Muscle layer of duodenum (tissue), 2 donors: ENCODE measurements around the gene COBL.

Experiments used
- H3K27ac ChIP-seq: one replicate; pipeline ENCODE4 v1.7.0; 2013; ENCODE audit warnings: mild to moderate bottlenecking, low read length
- H3K27me3 ChIP-seq: one replicate; pipeline ENCODE4 v1.7.0; 2013; ENCODE audit warnings: low read depth, mild to moderate bottlenecking, control low read depth, low read length
- H3K36me3 ChIP-seq, 2 donors: one replicate each; pipeline ENCODE4 v1.7.0; 2013; ENCODE audit warnings: low read length in 2 of 2, control low read depth in 1 of 2, mild to moderate bottlenecking in 1 of 2; ENCODE audit not compliant: insufficient read depth in 2 of 2, control insufficient read depth in 1 of 2
- H3K4me1 ChIP-seq, 2 donors: one replicate each; pipeline ENCODE4 v1.7.0; 2013; ENCODE audit warnings: low read length in 2 of 2, mild to moderate bottlenecking in 2 of 2, control low read depth in 1 of 2, moderate library complexity in 1 of 2; ENCODE audit not compliant: insufficient read depth in 2 of 2, control insufficient read depth in 1 of 2
- H3K4me3 ChIP-seq, 2 donors: one replicate each; pipeline ENCODE4 v1.7.0; 2013; ENCODE audit warnings: low read length in 2 of 2, low read depth in 1 of 2, mild to moderate bottlenecking in 1 of 2
- H3K9me3 ChIP-seq, 2 donors: one replicate each; pipeline ENCODE4 v1.7.0; 2013; ENCODE audit warnings: low read length in 2 of 2, control low read depth in 1 of 2, mild to moderate bottlenecking in 1 of 2; ENCODE audit not compliant: control insufficient read depth in 1 of 2
- donor health status: healthy.

The COBL gene

GRCh38 chr7:51128545-51129435 is 187.8 kb downstream of the COBL start:
- peaks cover 0 to 7% of the 10 kb centered on the region in 2 donors for H3K36me3 ChIP-seq

DNA sequence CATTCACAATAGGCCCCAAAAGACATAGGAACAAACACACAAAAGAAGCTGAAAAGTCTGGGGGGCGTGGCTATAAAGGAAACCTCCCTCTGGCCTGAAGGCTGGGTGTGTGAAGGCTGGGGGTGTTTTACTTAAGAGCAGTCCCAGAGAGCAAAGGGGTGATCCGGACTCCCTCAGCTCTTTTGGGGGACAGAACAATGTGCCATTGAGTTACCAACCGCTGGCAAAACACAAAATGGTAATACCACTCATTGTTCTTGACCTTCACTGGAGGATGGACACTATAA is 189.0 kb downstream of the COBL start:
- Histone ChIP-seq H3K36me3 (no peaks in the 10 kb centered on the region), H3K9me3 (no peaks in the 10 kb centered on the region), H3K4me3 (no peak overlapping the region), H3K27me3 (no peaks in the 10 kb centered on the region), H3K4me1 (no peaks in the 10 kb centered on the region), H3K27ac (no peak overlapping the region)

More at GRCh38 chr7:51128545-51129435, 187.8 kb downstream of the COBL start:
- Histone ChIP-seq H3K9me3 (no peaks in the 10 kb centered on the region), H3K27me3 (no peaks in the 10 kb centered on the region), H3K4me3 (no peak overlapping the region), H3K27ac (no peak overlapping the region), H3K4me1 (no peaks in the 10 kb centered on the region)

- no peak overlapping the region for H3K27ac ChIP-seq
- no peaks in the 10 kb centered on the region for H3K4me1 ChIP-seq
- no peaks in the 10 kb centered on the region for H3K9me3 ChIP-seq
- no peak overlapping the region for H3K4me3 ChIP-seq
- no peaks in the 10 kb centered on the region for H3K27me3 ChIP-seq
- H3K36me3 ChIP-seq: no peaks in the 10 kb centered on the region
Measured at GRCh38 chr7:51126813-51127617, 189.6 kb downstream of the COBL start.

GRCh38 chr7:51126324-51126723 is 190.3 kb downstream of the COBL start:
- H3K9me3 ChIP-seq: no peaks in the 10 kb centered on the region
- no peak overlapping the region for H3K4me3 ChIP-seq
- no peaks in the 10 kb centered on the region for H3K4me1 ChIP-seq
- no peaks in the 10 kb centered on the region for H3K36me3 ChIP-seq
- no peaks in the 10 kb centered on the region for H3K27me3 ChIP-seq
- H3K27ac ChIP-seq: no peak overlapping the region

DNA sequence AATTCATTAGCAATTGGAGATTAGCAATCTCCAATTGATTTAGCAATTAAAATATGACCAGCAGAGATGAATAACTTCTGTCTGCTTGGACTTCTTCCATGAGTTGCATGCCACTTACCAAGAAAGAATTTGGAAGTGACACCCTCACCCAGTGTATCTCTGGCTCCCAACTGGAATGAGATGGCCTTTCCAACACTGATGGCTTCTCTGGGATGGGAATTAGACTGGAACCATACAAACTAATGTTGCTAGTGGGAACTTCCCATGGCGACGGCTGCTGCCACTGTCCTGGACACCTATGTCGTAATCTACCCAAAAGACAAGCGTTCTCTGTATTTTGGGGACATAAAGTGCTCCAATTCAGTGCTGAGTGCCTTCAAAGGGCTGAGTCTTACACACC is 192.3 kb downstream of the COBL start:
- no peaks in the 10 kb centered on the region for H3K4me1 ChIP-seq
- H3K27ac ChIP-seq: no peak overlapping the region
- H3K36me3 ChIP-seq: no peaks in the 10 kb centered on the region
- no peaks in the 10 kb centered on the region for H3K27me3 ChIP-seq
- no peaks in the 10 kb centered on the region for H3K9me3 ChIP-seq
- no peak overlapping the region for H3K4me3 ChIP-seq

GRCh38 chr7:51123322-51124019 is 193.1 kb downstream of the COBL start:
- Histone ChIP-seq H3K4me3 (no peak overlapping the region), H3K27ac (no peak overlapping the region), H3K36me3 (no peaks in the 10 kb centered on the region), H3K4me1 (no peaks in the 10 kb centered on the region), H3K9me3 (no peaks in the 10 kb centered on the region), H3K27me3 (no peaks in the 10 kb centered on the region)

DNA sequence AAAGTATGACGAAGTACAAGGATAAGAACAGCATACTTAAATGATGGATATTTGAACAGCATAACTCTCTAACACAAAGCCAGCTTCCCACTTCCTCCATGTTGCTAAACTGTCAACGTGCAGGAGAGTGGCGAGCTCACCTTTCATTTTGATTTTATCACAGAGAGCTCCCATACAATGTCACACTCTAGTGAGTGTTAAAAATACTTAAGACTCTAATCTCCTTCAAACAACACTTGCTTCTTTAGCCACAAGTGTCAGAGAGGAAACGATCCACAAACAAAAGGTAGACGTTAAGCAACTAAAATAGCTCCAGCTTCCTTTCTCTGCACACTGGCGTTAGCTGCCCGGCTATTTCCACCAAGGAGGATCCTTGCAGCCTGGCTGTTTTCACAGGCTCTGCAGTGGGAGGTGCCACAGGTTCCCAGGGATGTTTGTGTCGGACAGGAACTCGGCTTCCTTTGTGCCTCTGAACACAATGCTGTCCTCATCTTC is 194.6 kb downstream of the COBL start:
- Histone ChIP-seq H3K27me3 (no peaks in the 10 kb centered on the region), H3K27ac (no peak overlapping the region), H3K4me1 (no peaks in the 10 kb centered on the region), H3K9me3 (no peaks in the 10 kb centered on the region), H3K4me3 (no peak overlapping the region), H3K36me3 (no peaks in the 10 kb centered on the region)

DNA sequence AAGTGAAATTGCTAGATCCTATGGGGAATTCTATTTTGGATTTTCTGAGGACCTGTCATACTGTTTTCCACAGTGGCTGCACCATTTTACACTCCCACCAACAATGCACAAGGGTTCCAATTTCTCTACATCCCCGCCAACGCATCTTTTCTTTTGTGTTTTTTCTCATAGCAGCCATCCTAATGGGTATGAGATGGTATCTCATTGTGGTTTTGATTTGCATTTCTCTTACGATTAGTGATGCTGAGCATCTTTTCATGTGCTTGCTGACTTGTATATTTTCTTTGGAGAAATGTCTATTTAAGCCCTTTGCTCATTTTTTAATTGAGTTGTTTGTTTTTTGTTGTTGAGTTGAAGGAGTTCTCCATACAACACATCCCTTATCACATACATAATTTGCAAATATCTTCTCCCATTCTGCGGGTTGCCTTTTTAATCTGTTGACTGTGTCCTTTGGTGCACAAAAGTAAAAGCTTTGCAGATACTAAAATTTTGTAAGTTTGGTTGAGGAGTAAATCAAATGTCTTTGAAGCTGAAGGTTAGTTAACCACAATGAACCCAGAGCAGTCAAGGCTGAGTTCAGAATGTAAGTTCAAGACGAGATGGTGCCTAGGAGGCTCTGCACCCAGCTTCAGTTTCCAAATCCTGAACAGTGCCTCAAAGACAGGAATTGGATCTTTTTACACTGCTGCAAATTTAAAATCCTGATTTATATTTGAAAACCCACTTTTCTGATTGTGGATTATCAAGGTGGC is 195.4 kb downstream of the COBL start:
- no peaks in the 10 kb centered on the region for H3K4me1 ChIP-seq
- H3K27me3 ChIP-seq: no peaks in the 10 kb centered on the region
- no peak overlapping the region for H3K27ac ChIP-seq
- H3K4me3 ChIP-seq: no peak overlapping the region
- H3K9me3 ChIP-seq: no peaks in the 10 kb centered on the region
- H3K36me3 ChIP-seq: no peaks in the 10 kb centered on the region

- Histone ChIP-seq H3K4me1 (no peaks in the 10 kb centered on the region), H3K36me3 (no peaks in the 10 kb centered on the region), H3K27ac (no peak overlapping the region), H3K27me3 (no peaks in the 10 kb centered on the region), H3K9me3 (peaks cover 0 to 3% of the 10 kb centered on the region in 2 donors), H3K4me3 (no peak overlapping the region)
Measured at GRCh38 chr7:51118628-51119027, 198.0 kb downstream of the COBL start.

- no peaks in the 10 kb centered on the region for H3K27me3 ChIP-seq
- no peak overlapping the region for H3K27ac ChIP-seq
- no peak overlapping the region for H3K4me3 ChIP-seq
- peaks cover 0 to 3% of the 10 kb centered on the region in 2 donors for H3K9me3 ChIP-seq
- no peaks in the 10 kb centered on the region for H3K36me3 ChIP-seq
- H3K4me1 ChIP-seq: no peaks in the 10 kb centered on the region
Measured at GRCh38 chr7:51114501-51114900, 202.1 kb downstream of the COBL start.
